A549 (cell line): ENCODE results near the gene KCNQ1OT1. TPM values are rescaled to one million over a fixed set of nuclear protein-coding genes. Genes with fewer than 3 reads are reported as not detected.

Source experiments
- ATAC-seq, 2 experiments: fragments of 200-7000 bp in 1 of 2; fragments of >200 bp in 1 of 2; cut with Nextera tagmentation in 1 of 2; cut with Tn5 transposase in 1 of 2; 3 replicates each; pipeline versions ENCODE4 v1.8.0 to v1.9.1; 2018 to 2020; ENCODE audit warnings: mild to moderate bottlenecking in 1 of 2, moderate library complexity in 1 of 2
- CTCF ChIA-PET: fragments of 300-600 bp; sonication (Branson Sonifier 250); formaldehyde crosslinking; extraction: SDS; loops from one replicate; lab custom pipeline; 2021; ENCODE audit warnings: antibody characterized with exemption, inconsistent platforms; lab: Yijun Ruan, JAX
- POLR2A ChIA-PET: fragments of 350-600 bp; formaldehyde crosslinking; extraction: SDS; loops from one replicate; lab custom pipeline; 2021; ENCODE audit warnings: antibody characterized with exemption, inconsistent platforms; lab: Yijun Ruan, JAX
- DNase-seq, 2 experiments: peaks; one replicate each; pipeline versions ENCODE4 v3.0.0 to v3.0.0-alpha.2; 2011 to 2016; ENCODE audit warnings: low read depth in 1 of 2, low spot score in 1 of 2
- FAIRE-seq: peaks from 2 replicates; lab custom pipeline; 2011; peaks lifted over from hg19 to GRCh38; lab: Jason Lieb, UNC
- H3K27ac ChIP-seq, 2 experiments: fragments of >200 bp; sonication (Bioruptor Twin); formaldehyde crosslinking; 3 replicates each; pipeline ENCODE4 v1.5.1; 2016 to 2017
- H3K4me1 ChIP-seq: fragments of >200 bp; sonication (Bioruptor Twin); formaldehyde crosslinking; 3 replicates; pipeline ENCODE4 v1.6.1; 2016
- H3K4me2 ChIP-seq: fragments of >200 bp; sonication (Bioruptor Twin); formaldehyde crosslinking; 3 replicates; pipeline ENCODE4 v1.6.1; 2016
- H3K4me3 ChIP-seq: fragments of >200 bp; sonication (Bioruptor Twin); formaldehyde crosslinking; 3 replicates; pipeline ENCODE4 v1.5.1; 2016
- H3K9me3 ChIP-seq: fragments of >200 bp; sonication (Bioruptor Twin); formaldehyde crosslinking; 3 replicates; pipeline ENCODE4 v1.6.1; 2016
- CBX2 ChIP-seq: fragments of 200-600 bp; sonication (generic); IDR thresholded peaks from 2 replicates; pipeline ENCODE4 v1.6.1; 2016; ENCODE audit warnings: low read depth, mild to moderate bottlenecking, borderline replicate concordance
- CEBPB ChIP-seq, 2 experiments: fragments of >200 bp in 1 of 2; sonication (Bioruptor Twin) in 1 of 2; formaldehyde crosslinking in 1 of 2; IDR thresholded peaks; 2 replicates each; pipeline ENCODE4 v1.6.1; 2012 to 2016
- CHD2 ChIP-seq: fragments of 150-350 bp; IDR thresholded peaks from 2 replicates; pipeline ENCODE4 v1.6.1; 2014; ENCODE audit warnings: low read length; ENCODE audit not compliant: partially characterized antibody
- EHMT2 ChIP-seq: fragments of 200-600 bp; sonication (generic); IDR thresholded peaks from 2 replicates; pipeline ENCODE4 v1.6.1; 2016; ENCODE audit warnings: antibody characterized with exemption, low read depth, mild to moderate bottlenecking, moderate library complexity
- FOSL2 ChIP-seq, 2 experiments: fragments of 450-650 bp in 1 of 2; fragments of >200 bp in 1 of 2; sonication (Bioruptor Twin) in 1 of 2; formaldehyde crosslinking; IDR thresholded peaks; 2 replicates each; pipeline versions ENCODE4 v1.5.0 to v1.6.1; 2016 to 2020; ENCODE audit warnings: mild to moderate bottlenecking in 1 of 2, moderate library complexity in 1 of 2
- FOXS1 ChIP-seq: fragments of 250-450 bp; sonication (Bioruptor Pico); IDR thresholded peaks from 2 replicates; pipeline ENCODE4 v1.5.0; 2020; ENCODE audit warnings: mild to moderate bottlenecking, moderate library complexity
- HDAC2 ChIP-seq: fragments of 200-600 bp; sonication (generic); IDR thresholded peaks from 2 replicates; pipeline ENCODE4 v1.6.1; 2016
- KDM1A ChIP-seq: fragments of 200-600 bp; sonication (generic); IDR thresholded peaks from 2 replicates; pipeline ENCODE4 v1.6.1; 2016; ENCODE audit warnings: low read depth, mild to moderate bottlenecking
- KDM5A ChIP-seq: fragments of 200-600 bp; sonication (generic); IDR thresholded peaks from 2 replicates; pipeline ENCODE4 v1.6.1; 2016; ENCODE audit warnings: antibody characterized with exemption, mild to moderate bottlenecking
- MAFK ChIP-seq: fragments of 450-650 bp; IDR thresholded peaks from 2 replicates; pipeline ENCODE4 v1.6.1; 2014; ENCODE audit not compliant: partially characterized antibody
- NFE2L2 ChIP-seq: fragments of 150-350 bp; conservative IDR thresholded peaks from 2 replicates; pipeline ENCODE4 v1.6.1; 2014; ENCODE audit warnings: low read length
- NR3C1 ChIP-seq: fragments of >200 bp; sonication (Bioruptor Twin); formaldehyde crosslinking; IDR thresholded peaks from 3 replicates; pipeline ENCODE4 v1.6.1; 2017
- RARB ChIP-seq: fragments of 250-450 bp; sonication (Bioruptor Pico); IDR thresholded peaks from 2 replicates; pipeline ENCODE4 v1.8.0; 2021; ENCODE audit warnings: mild to moderate bottlenecking, moderate library complexity
- RNF2 ChIP-seq: fragments of 200-600 bp; sonication (generic); IDR thresholded peaks from 2 replicates; pipeline ENCODE4 v1.6.1; 2016; ENCODE audit warnings: low read depth, mild to moderate bottlenecking, antibody characterized with exemption, moderate library complexity, borderline replicate concordance
- SMC3 ChIP-seq: fragments of >200 bp; sonication (Bioruptor Twin); formaldehyde crosslinking; IDR thresholded peaks from 3 replicates; pipeline ENCODE4 v1.6.1; 2018; ENCODE audit warnings: inconsistent platforms
- SREBF2 ChIP-seq: fragments of 450-650 bp; IDR thresholded peaks from 2 replicates; pipeline ENCODE4 v1.6.1; 2014; ENCODE audit warnings: mild to moderate bottlenecking, moderate library complexity
- TP53 ChIP-seq: fragments of 250-450 bp; sonication (Bioruptor Pico); IDR thresholded peaks from 2 replicates; pipeline ENCODE4 v1.5.0; 2021; ENCODE audit warnings: mild to moderate bottlenecking, moderate library complexity
- ZNF302 ChIP-seq: fragments of 250-450 bp; sonication (Bioruptor Pico); IDR thresholded peaks from 2 replicates; pipeline ENCODE4 v1.9.0; 2021; ENCODE audit warnings: inconsistent platforms, mild to moderate bottlenecking, moderate library complexity
- ZSCAN20 ChIP-seq: fragments of 250-450 bp; sonication (Bioruptor Pico); IDR thresholded peaks from 2 replicates; pipeline ENCODE4 v1.8.0; 2022; ENCODE audit warnings: mild to moderate bottlenecking, moderate library complexity
- WGBS: methylation state at CpG from one replicate; pipeline ENCODE4 v1.1.6; 2017; ENCODE audit errors: missing lambda C conversion rate; 5-methylcytosine and 5-hydroxymethylcytosine counted together
- polyA plus RNA-seq, 4 experiments: library from polyadenylated mRNA; depleted of rRNA in 3 of 4; stranded (reverse); fragments of >200 nt; fragmentation: RNase III in 1 of 4; extraction: RNeasy Plus Mini Kit Qiagen cat#74134 plus additional on column Dnase treatment in 1 of 4; gene quantifications; 2 replicates in 3 of 4; 3 replicates in 1 of 4; pipeline ENCODE4 v1.2.3, GENCODE V29; 2011 to 2017
- TF ChIP-seq, protein P1 (sequence below): fragments of 200-600 bp; sonication (generic); IDR thresholded peaks from 2 replicates; pipeline ENCODE4 v1.6.1; 2016; ENCODE audit warnings: antibody characterized with exemption, mild to moderate bottlenecking, moderate library complexity
- TF ChIP-seq, protein P2 (sequence below): fragments of >200 bp; sonication (Bioruptor Twin); formaldehyde crosslinking; IDR thresholded peaks from 2 replicates; pipeline ENCODE4 v1.6.1; 2016
- TF ChIP-seq, protein P3 (sequence below): IDR thresholded peaks from 2 replicates; pipeline ENCODE4 v1.6.1; 2012
- TF ChIP-seq, protein P4 (sequence below): fragments of 250-450 bp; sonication (Bioruptor Pico); IDR thresholded peaks from 2 replicates; pipeline ENCODE4 v1.5.0; 2020; ENCODE audit warnings: low read depth, mild to moderate bottlenecking, moderate library complexity
- TF ChIP-seq, protein P5 (sequence below): fragments of 450-650 bp; IDR thresholded peaks from 2 replicates; pipeline ENCODE4 v1.6.1; 2014; ENCODE audit warnings: antibody characterized with exemption
- TF ChIP-seq, protein P6 (sequence below): fragments of >200 bp; sonication (Bioruptor Twin); formaldehyde crosslinking; IDR thresholded peaks from 3 replicates; pipeline ENCODE4 v1.6.1; 2016

The KCNQ1OT1 gene
- polyA plus RNA-seq, 2 of the 4 experiments (the other 2 are of a cell fraction): 0.03 to 0.13 TPM

DNA sequence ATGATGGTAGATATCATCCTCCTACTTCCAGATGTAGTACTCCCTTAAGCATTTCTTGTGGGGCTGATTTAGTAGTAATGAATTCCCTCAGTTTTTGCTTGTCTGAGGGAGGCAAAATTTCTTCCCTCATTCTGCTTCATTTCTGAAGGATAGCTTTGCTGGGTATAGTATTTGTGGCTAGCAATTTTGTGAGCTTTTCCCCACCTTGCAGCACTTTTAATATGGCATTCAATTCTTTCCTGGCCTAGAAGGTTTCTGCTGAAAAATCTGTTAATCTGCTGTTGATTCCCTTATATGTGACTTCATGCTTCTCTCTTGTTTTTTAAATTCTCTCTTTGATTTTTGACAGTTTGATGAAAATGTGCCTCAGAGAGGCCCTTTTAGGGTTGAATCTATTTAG, 50.4 kb downstream of the KCNQ1OT1 start:
- POLR2A ChIA-PET: no interaction called here
- peaks cover 98% of the 10 kb centered on the region for H3K9me3 ChIP-seq

DNA sequence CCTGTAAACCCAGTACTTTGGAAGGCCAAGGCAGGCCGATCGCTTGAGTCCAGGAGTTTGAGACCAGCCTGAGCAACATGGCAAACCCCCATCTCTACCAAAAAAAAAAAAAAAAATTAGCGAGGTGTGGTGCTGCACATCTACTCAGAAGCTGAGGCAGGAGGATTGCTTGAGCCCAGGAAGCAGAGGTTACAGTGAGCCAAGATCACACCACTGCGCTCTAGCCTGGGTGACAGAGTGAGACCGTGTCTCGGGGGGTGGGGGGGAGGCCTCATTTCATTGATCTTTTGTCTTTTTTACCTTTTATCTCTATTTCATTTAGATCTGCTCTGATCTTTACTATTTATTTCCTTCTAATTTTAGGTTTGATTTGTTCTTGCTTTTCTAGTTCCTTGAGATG, 51.8 kb downstream of the KCNQ1OT1 start:
- ChIA-PET POLR2A (no interaction called here), CTCF (interaction anchor here (0.7 to 0.9 kb wide), 2 partner anchors 29 to 980 kb away, joined by 3 read pairs; no protein-coding TSS in a partner anchor)
- WGBS: 75% methylated on average over 6 of the region's 6 CpGs
- no peak overlapping the region for H3K4me3 ChIP-seq
- ATAC-seq: no peak
- no peak overlapping the region for H3K4me2 ChIP-seq
- no peak overlapping the region for H3K27ac ChIP-seq
- H3K4me1 ChIP-seq: no peaks in the 10 kb centered on the region
- H3K9me3 ChIP-seq: peaks cover 98% of the 10 kb centered on the region
- TF ChIP-seq, protein P1, sequence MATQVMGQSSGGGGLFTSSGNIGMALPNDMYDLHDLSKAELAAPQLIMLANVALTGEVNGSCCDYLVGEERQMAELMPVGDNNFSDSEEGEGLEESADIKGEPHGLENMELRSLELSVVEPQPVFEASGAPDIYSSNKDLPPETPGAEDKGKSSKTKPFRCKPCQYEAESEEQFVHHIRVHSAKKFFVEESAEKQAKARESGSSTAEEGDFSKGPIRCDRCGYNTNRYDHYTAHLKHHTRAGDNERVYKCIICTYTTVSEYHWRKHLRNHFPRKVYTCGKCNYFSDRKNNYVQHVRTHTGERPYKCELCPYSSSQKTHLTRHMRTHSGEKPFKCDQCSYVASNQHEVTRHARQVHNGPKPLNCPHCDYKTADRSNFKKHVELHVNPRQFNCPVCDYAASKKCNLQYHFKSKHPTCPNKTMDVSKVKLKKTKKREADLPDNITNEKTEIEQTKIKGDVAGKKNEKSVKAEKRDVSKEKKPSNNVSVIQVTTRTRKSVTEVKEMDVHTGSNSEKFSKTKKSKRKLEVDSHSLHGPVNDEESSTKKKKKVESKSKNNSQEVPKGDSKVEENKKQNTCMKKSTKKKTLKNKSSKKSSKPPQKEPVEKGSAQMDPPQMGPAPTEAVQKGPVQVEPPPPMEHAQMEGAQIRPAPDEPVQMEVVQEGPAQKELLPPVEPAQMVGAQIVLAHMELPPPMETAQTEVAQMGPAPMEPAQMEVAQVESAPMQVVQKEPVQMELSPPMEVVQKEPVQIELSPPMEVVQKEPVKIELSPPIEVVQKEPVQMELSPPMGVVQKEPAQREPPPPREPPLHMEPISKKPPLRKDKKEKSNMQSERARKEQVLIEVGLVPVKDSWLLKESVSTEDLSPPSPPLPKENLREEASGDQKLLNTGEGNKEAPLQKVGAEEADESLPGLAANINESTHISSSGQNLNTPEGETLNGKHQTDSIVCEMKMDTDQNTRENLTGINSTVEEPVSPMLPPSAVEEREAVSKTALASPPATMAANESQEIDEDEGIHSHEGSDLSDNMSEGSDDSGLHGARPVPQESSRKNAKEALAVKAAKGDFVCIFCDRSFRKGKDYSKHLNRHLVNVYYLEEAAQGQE: no peak
- TF ChIP-seq TP53 (CRISPR knock-in tag): no peak
- no peak for TF ChIP-seq RARB
- TF ChIP-seq ZNF302: no peak
- no peak for TF ChIP-seq RNF2
- no peak for FAIRE-seq
- DNase-seq: no peak

More for the DNA sequence above, 50.4 kb downstream of the KCNQ1OT1 start:
- no peak overlapping the region for H3K4me2 ChIP-seq
- TF ChIP-seq FOSL2 (IDR thresholded peaks at IDR 0.05) (no peak), FOSL2 (CRISPR knock-in tag; IDR thresholded peaks at IDR 0.05) (no peak), EHMT2 (no peak)
- TF ChIP-seq, protein P2, sequence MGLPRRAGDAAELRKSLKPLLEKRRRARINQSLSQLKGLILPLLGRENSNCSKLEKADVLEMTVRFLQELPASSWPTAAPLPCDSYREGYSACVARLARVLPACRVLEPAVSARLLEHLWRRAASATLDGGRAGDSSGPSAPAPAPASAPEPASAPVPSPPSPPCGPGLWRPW: no peak
- no peak for DNase-seq
- FAIRE-seq: no peak
- no peak for ATAC-seq
- CTCF ChIA-PET: no interaction called here
- H3K4me3 ChIP-seq: no peak overlapping the region
- H3K4me1 ChIP-seq: no peaks in the 10 kb centered on the region
- no peak overlapping the region for H3K27ac ChIP-seq

DNA sequence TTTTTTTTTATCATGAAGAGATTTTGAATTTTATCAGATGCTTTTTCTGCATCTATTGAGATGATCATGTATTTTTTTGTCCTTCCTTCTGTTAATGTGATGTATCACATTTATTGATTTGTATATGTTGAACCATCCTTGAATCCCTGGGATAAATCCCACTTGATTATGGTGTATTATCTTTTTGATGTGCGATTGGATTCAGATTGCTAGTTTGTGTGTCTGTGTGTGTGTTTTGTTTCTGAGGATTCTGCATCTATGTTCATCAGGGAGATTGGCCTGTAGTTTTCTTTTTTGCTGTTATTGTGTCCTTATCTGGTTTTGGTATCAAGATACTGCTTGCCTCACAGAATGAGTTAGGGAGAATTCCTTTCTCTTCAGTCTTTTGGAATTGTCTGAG, 52.6 kb downstream of the KCNQ1OT1 start:
- no peak overlapping the region for H3K4me3 ChIP-seq
- ATAC-seq (no peak), FAIRE-seq (no peak), DNase-seq (no peak)
- 56% methylated on average over 1 of the region's 1 CpG for WGBS
- POLR2A ChIA-PET: no interaction called here
- CTCF ChIA-PET: interaction anchor here (0.7 to 0.9 kb wide), 2 partner anchors 28 to 980 kb away, joined by 3 read pairs; no protein-coding TSS in a partner anchor
- TF ChIP-seq CEBPB (IDR thresholded peaks at IDR 0.05): no peak
- no peak for TF ChIP-seq CBX2
- no peak for TF ChIP-seq ZSCAN20 (CRISPR knock-in tag)
- no peak for TF ChIP-seq NFE2L2
- no peak for TF ChIP-seq FOXS1 (CRISPR knock-in tag)
- TF ChIP-seq, protein P3, sequence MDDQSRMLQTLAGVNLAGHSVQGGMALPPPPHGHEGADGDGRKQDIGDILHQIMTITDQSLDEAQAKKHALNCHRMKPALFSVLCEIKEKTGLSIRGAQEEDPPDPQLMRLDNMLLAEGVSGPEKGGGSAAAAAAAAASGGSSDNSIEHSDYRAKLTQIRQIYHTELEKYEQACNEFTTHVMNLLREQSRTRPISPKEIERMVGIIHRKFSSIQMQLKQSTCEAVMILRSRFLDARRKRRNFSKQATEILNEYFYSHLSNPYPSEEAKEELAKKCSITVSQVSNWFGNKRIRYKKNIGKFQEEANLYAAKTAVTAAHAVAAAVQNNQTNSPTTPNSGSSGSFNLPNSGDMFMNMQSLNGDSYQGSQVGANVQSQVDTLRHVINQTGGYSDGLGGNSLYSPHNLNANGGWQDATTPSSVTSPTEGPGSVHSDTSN: no peak
- no peak for TF ChIP-seq SREBF2
- TF ChIP-seq, protein P4, sequence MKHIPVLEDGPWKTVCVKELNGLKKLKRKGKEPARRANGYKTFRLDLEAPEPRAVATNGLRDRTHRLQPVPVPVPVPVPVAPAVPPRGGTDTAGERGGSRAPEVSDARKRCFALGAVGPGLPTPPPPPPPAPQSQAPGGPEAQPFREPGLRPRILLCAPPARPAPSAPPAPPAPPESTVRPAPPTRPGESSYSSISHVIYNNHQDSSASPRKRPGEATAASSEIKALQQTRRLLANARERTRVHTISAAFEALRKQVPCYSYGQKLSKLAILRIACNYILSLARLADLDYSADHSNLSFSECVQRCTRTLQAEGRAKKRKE: no peak
- TF ChIP-seq, protein P5, sequence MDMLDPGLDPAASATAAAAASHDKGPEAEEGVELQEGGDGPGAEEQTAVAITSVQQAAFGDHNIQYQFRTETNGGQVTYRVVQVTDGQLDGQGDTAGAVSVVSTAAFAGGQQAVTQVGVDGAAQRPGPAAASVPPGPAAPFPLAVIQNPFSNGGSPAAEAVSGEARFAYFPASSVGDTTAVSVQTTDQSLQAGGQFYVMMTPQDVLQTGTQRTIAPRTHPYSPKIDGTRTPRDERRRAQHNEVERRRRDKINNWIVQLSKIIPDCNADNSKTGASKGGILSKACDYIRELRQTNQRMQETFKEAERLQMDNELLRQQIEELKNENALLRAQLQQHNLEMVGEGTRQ: no peak
- TF ChIP-seq KDM1A: no peak
- TF ChIP-seq HDAC2: no peak
- TF ChIP-seq, protein P6, sequence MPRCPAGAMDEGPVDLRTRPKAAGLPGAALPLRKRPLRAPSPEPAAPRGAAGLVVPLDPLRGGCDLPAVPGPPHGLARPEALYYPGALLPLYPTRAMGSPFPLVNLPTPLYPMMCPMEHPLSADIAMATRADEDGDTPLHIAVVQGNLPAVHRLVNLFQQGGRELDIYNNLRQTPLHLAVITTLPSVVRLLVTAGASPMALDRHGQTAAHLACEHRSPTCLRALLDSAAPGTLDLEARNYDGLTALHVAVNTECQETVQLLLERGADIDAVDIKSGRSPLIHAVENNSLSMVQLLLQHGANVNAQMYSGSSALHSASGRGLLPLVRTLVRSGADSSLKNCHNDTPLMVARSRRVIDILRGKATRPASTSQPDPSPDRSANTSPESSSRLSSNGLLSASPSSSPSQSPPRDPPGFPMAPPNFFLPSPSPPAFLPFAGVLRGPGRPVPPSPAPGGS: no peak
- no peak for TF ChIP-seq NR3C1
- no peak for TF ChIP-seq CHD2
- TF ChIP-seq KDM5A: no peak
- TF ChIP-seq SMC3: no peak
- no peak for TF ChIP-seq MAFK
- H3K4me2 ChIP-seq: no peak overlapping the region
- H3K4me1 ChIP-seq: no peaks in the 10 kb centered on the region
- H3K9me3 ChIP-seq: peaks cover 98% of the 10 kb centered on the region
- H3K27ac ChIP-seq: no peak overlapping the region
